ENCODE results near the gene ATRAID. TPM values are rescaled to one million over a fixed set of nuclear protein-coding genes. Genes with fewer than 3 reads are reported as not detected.

ATRAID gene
- total and polyA plus RNA-seq, 2 experiments from 2014 or later, result 129 to 154 TPM

DNA sequence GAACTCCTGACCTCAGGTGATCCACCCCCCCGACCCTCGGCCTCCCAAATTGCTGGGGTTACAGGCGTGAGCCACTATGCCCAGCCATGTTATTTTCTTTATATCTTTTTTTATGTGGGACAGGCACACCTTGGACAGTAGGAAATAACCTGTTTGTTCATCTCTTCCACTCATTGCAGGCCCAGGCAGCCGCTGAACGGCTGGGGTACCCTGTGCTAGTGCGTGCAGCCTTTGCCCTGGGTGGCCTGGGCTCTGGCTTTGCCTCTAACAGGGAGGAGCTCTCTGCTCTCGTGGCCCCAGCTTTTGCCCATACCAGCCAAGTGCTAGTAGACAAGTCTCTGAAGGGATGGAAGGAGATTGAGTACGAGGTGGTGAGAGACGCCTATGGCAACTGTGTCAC lies 13.7 kb downstream of the ATRAID start:
- Mint-ChIP-seq H3K4me1 (no peaks in the 10 kb centered on the region), H3K27me3 (ENCODE audit: insufficient read depth, low read depth, poor library complexity) (peaks cover 10% of the 10 kb centered on the region), H3K36me3 (ENCODE audit: low read depth) (peaks cover 96% of the 10 kb centered on the region), H3K9me3 (no peaks in the 10 kb centered on the region), H3K4me3 (no peak overlapping the region), H3K27ac (no peak overlapping the region)
- Histone ChIP-seq H3K9me2 (ENCODE audit: insufficient read depth) (no peaks in the 10 kb centered on the region), H3K27me3 (ENCODE audit: insufficient read depth) (no peaks in the 10 kb centered on the region), H3K4me2 (no peak overlapping the region), H3K27ac (ENCODE audit: low read depth) (no peak overlapping the region), H3K36me3 (ENCODE audit: insufficient read depth) (peaks cover 69% of the 10 kb centered on the region), H4K20me1 (replicated peaks; ENCODE audit: insufficient read depth) (peaks cover 9% of the 10 kb centered on the region), H3K4me1 (ENCODE audit: insufficient read depth) (no peaks in the 10 kb centered on the region), H3K79me2 (replicated peaks; ENCODE audit: insufficient read depth) (peaks cover 2% of the 10 kb centered on the region; the same call in 1 of the 2 replicates), H2AFZ (no peak overlapping the region), H3K4me3 (no peak overlapping the region), H3F3A (replicated peaks; ENCODE audit: low read depth) (no peaks in the 10 kb centered on the region)
- TF ChIP-seq, protein P1, sequence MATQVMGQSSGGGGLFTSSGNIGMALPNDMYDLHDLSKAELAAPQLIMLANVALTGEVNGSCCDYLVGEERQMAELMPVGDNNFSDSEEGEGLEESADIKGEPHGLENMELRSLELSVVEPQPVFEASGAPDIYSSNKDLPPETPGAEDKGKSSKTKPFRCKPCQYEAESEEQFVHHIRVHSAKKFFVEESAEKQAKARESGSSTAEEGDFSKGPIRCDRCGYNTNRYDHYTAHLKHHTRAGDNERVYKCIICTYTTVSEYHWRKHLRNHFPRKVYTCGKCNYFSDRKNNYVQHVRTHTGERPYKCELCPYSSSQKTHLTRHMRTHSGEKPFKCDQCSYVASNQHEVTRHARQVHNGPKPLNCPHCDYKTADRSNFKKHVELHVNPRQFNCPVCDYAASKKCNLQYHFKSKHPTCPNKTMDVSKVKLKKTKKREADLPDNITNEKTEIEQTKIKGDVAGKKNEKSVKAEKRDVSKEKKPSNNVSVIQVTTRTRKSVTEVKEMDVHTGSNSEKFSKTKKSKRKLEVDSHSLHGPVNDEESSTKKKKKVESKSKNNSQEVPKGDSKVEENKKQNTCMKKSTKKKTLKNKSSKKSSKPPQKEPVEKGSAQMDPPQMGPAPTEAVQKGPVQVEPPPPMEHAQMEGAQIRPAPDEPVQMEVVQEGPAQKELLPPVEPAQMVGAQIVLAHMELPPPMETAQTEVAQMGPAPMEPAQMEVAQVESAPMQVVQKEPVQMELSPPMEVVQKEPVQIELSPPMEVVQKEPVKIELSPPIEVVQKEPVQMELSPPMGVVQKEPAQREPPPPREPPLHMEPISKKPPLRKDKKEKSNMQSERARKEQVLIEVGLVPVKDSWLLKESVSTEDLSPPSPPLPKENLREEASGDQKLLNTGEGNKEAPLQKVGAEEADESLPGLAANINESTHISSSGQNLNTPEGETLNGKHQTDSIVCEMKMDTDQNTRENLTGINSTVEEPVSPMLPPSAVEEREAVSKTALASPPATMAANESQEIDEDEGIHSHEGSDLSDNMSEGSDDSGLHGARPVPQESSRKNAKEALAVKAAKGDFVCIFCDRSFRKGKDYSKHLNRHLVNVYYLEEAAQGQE (IDR thresholded peaks at IDR 0.05; ENCODE audit: unreplicated experiment), result no peak
- TF ChIP-seq, protein P2, sequence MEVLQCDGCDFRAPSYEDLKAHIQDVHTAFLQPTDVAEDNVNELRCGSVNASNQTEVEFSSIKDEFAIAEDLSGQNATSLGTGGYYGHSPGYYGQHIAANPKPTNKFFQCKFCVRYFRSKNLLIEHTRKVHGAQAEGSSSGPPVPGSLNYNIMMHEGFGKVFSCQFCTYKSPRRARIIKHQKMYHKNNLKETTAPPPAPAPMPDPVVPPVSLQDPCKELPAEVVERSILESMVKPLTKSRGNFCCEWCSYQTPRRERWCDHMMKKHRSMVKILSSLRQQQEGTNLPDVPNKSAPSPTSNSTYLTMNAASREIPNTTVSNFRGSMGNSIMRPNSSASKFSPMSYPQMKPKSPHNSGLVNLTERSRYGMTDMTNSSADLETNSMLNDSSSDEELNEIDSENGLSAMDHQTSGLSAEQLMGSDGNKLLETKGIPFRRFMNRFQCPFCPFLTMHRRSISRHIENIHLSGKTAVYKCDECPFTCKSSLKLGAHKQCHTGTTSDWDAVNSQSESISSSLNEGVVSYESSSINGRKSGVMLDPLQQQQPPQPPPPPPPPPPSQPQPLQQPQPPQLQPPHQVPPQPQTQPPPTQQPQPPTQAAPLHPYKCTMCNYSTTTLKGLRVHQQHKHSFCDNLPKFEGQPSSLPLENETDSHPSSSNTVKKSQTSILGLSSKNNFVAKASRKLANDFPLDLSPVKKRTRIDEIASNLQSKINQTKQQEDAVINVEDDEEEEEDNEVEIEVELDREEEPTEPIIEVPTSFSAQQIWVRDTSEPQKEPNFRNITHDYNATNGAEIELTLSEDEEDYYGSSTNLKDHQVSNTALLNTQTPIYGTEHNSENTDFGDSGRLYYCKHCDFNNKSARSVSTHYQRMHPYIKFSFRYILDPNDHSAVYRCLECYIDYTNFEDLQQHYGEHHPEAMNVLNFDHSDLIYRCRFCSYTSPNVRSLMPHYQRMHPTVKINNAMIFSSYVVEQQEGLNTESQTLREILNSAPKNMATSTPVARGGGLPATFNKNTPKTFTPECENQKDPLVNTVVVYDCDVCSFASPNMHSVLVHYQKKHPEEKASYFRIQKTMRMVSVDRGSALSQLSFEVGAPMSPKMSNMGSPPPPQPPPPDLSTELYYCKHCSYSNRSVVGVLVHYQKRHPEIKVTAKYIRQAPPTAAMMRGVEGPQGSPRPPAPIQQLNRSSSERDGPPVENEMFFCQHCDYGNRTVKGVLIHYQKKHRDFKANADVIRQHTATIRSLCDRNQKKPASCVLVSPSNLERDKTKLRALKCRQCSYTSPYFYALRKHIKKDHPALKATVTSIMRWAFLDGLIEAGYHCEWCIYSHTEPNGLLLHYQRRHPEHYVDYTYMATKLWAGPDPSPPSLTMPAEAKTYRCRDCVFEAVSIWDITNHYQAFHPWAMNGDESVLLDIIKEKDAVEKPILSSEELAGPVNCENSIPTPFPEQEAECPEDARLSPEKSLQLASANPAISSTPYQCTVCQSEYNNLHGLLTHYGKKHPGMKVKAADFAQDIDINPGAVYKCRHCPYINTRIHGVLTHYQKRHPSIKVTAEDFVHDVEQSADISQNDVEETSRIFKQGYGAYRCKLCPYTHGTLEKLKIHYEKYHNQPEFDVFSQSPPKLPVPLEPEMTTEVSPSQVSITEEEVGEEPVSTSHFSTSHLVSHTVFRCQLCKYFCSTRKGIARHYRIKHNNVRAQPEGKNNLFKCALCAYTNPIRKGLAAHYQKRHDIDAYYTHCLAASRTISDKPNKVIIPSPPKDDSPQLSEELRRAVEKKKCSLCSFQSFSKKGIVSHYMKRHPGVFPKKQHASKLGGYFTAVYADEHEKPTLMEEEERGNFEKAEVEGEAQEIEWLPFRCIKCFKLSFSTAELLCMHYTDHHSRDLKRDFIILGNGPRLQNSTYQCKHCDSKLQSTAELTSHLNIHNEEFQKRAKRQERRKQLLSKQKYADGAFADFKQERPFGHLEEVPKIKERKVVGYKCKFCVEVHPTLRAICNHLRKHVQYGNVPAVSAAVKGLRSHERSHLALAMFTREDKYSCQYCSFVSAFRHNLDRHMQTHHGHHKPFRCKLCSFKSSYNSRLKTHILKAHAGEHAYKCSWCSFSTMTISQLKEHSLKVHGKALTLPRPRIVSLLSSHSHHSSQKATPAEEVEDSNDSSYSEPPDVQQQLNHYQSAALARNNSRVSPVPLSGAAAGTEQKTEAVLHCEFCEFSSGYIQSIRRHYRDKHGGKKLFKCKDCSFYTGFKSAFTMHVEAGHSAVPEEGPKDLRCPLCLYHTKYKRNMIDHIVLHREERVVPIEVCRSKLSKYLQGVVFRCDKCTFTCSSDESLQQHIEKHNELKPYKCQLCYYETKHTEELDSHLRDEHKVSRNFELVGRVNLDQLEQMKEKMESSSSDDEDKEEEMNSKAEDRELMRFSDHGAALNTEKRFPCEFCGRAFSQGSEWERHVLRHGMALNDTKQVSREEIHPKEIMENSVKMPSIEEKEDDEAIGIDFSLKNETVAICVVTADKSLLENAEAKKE (CRISPR knock-in tag; IDR thresholded peaks at IDR 0.05), result no peak
- TF ChIP-seq EZH2 (IDR thresholded peaks at IDR 0.05; ENCODE audit: low read depth, unreplicated experiment) (no peak), POLR2AphosphoS5 (IDR thresholded peaks at IDR 0.05; ENCODE audit: low read depth) (no peak)
- DNase-seq (ENCODE audit: low spot score) (no peak), ATAC-seq (no peak)

All from GM23338 (cell line).